Upper lobe of left lung (tissue), 6 donors: ENCODE data around the gene VANGL2. TPM values are rescaled to one million over a fixed set of nuclear protein-coding genes. Genes with fewer than 3 reads are reported as not detected.
A peak's percentile ranks its signal among the peaks of the same experiment; 100 is the strongest.

ENCODE experiments used
- ATAC-seq, 2 donors: fragments of 200-7000 bp; cut with Tn5 transposase; one replicate each; pipeline ENCODE4 v1.9.1; 2022; ENCODE audit warnings: mild to moderate bottlenecking in 2 of 2, moderate library complexity in 2 of 2; ENCODE audit not compliant: low FRiP score in 2 of 2
- DNase-seq, 2 donors: peaks; one replicate each; pipeline ENCODE4 v3.0.0-alpha.2; 2019 to 2020
- H3K27ac ChIP-seq, 4 donors: fragments of 200-600 bp; sonication (generic); one replicate each; pipeline ENCODE4 v1.5.1; 2016 to 2019
- H3K27me3 ChIP-seq, 4 donors: fragments of 200-600 bp; sonication (generic); one replicate each; pipeline ENCODE4 v1.5.1; 2017 to 2019
- H3K36me3 ChIP-seq, 4 donors: fragments of 200-600 bp; sonication (generic); one replicate each; pipeline ENCODE4 v1.5.1; 2016 to 2019
- H3K4me1 ChIP-seq, 4 donors: fragments of 200-600 bp; sonication (generic); one replicate each; pipeline ENCODE4 v1.5.1; 2018 to 2019
- H3K4me3 ChIP-seq, 4 donors: fragments of 200-600 bp; sonication (generic); one replicate each; pipeline ENCODE4 v1.5.1; 2017 to 2019; ENCODE audit warnings: mild to moderate bottlenecking in 2 of 4, moderate library complexity in 1 of 4
- H3K9me3 ChIP-seq, 4 donors: fragments of 200-600 bp; sonication (generic); one replicate each; pipeline ENCODE4 v1.5.1; 2018 to 2019
- CTCF ChIP-seq, 6 experiments: fragments of 450-650 bp in 4 of 6; fragments of 200-600 bp in 2 of 6; sonication (generic) in 2 of 6; IDR thresholded peaks; one replicate each; pipeline ENCODE4 v1.5.1; 2016 to 2019; ENCODE audit warnings: antibody characterized with exemption in 6 of 6
- EP300 ChIP-seq, 4 donors: sonication (generic); formaldehyde crosslinking; IDR thresholded peaks; one replicate each; pipeline ENCODE4 v1.5.1; 2017; ENCODE audit warnings: antibody characterized with exemption in 4 of 4, control low read depth in 2 of 4
- POLR2A ChIP-seq, 4 donors: fragments of 450-650 bp; IDR thresholded peaks; one replicate each; pipeline ENCODE4 v1.5.1; 2016 to 2017; ENCODE audit warnings: antibody characterized with exemption in 4 of 4, mild to moderate bottlenecking in 2 of 4
- POLR2AphosphoS5 ChIP-seq, 2 donors: sonication (generic); formaldehyde crosslinking; IDR thresholded peaks; one replicate each; pipeline ENCODE4 v1.5.1; 2017; ENCODE audit warnings: antibody characterized with exemption in 2 of 2
- WGBS, 2 donors: methylation state at CpG; one replicate each; pipeline ENCODE4 v1.1.5; 2017 to 2018; 5-methylcytosine and 5-hydroxymethylcytosine counted together
- total RNA-seq, 6 donors: library from RNA; depleted of rRNA in 4 of 6; stranded (reverse); fragments of >200 nt in 4 of 6; gene quantifications; one replicate each; pipeline versions ENCODE4 v1.1.0 to v1.2.1, GENCODE V29; 2016 to 2021
- donor health status: DM: no; HTN: no; CAD: no; lungs with moderate emphysema.
- donor health status: DM: no; HTN: yes; CAD: no; lungs with severe emphysema.

VANGL2 gene
- total RNA-seq, 6 donors from 2014 or later, result 2.0 to 4.8 (median 2.7) TPM

GRCh38 chr1:160437432-160438316 is 37.3 kb downstream of the VANGL2 start:
- peak overlapping the region in 1 of 4 donors; percentile 2 for H3K4me3 ChIP-seq
- TF ChIP-seq EP300 (IDR thresholded peaks at IDR 0.05) (no peak), POLR2AphosphoS5 (IDR thresholded peaks at IDR 0.05) (no peak), POLR2A (IDR thresholded peaks at IDR 0.05) (no peak), CTCF (IDR thresholded peaks at IDR 0.05) (no peak)
- DNase-seq, result no peak
- peaks cover 0 to 1% (median 0%) of the 10 kb centered on the region in 4 donors for H3K4me1 ChIP-seq
- H3K9me3 ChIP-seq, result no peaks in the 10 kb centered on the region
- H3K36me3 ChIP-seq, result no peaks in the 10 kb centered on the region
- peak overlapping the region in 3 of 4 donors; percentile 54 to 75 (median 70) for H3K27ac ChIP-seq
- WGBS, 2 donors, result 54% methylated on average over 4 of the region's 4 CpGs
- H3K27me3 ChIP-seq, result no peaks in the 10 kb centered on the region
- ATAC-seq, result no peak

- TF ChIP-seq CTCF (IDR thresholded peaks at IDR 0.05) (no peak), POLR2A (IDR thresholded peaks at IDR 0.05) (no peak), POLR2AphosphoS5 (IDR thresholded peaks at IDR 0.05) (no peak), EP300 (IDR thresholded peaks at IDR 0.05) (no peak)
- ATAC-seq (no peak), DNase-seq (no peak)
- H3K36me3 ChIP-seq, result no peaks in the 10 kb centered on the region
- 72 to 76% methylated on average over 4 of the region's 4 CpGs for WGBS, 2 donors
- H3K9me3 ChIP-seq, result no peaks in the 10 kb centered on the region
- H3K27ac ChIP-seq, result peak overlapping the region in 3 of 4 donors; percentile 54 to 75 (median 70)
- H3K27me3 ChIP-seq, result no peaks in the 10 kb centered on the region
- H3K4me1 ChIP-seq, result no peaks in the 10 kb centered on the region
- peak overlapping the region in 1 of 4 donors; percentile 2 for H3K4me3 ChIP-seq
Measured at GRCh38 chr1:160438317-160438918, 38.1 kb downstream of the VANGL2 start.

DNA sequence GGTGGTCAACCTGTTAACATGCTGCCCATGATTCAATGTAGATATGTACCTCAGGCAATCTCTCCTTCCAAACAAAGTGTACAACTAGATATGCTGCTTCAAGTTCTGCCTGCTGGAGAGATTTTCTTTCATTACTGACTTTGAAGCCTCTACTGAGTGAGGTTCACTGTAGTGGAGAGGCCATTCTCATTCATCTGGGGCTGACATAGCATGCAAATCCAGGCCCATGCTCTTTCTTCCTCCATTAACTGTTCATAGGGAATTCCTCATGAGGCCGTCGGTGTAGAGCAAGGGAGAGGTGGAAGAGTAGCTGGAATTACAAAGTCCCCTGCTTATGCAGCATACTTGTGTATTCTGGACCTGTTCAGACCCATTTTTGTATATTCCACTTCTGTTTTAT is 38.6 kb downstream of the VANGL2 start:
- no peaks in the 10 kb centered on the region for H3K36me3 ChIP-seq
- no peak for TF ChIP-seq EP300 (IDR thresholded peaks at IDR 0.05)
- TF ChIP-seq POLR2A (IDR thresholded peaks at IDR 0.05), result no peak
- no peak for TF ChIP-seq POLR2AphosphoS5 (IDR thresholded peaks at IDR 0.05)
- TF ChIP-seq CTCF (IDR thresholded peaks at IDR 0.05), result no peak
- no peaks in the 10 kb centered on the region for H3K9me3 ChIP-seq
- 91 to 97% methylated on average over 2 of the region's 2 CpGs for WGBS, 2 donors
- no peak for DNase-seq
- no peaks in the 10 kb centered on the region for H3K27me3 ChIP-seq
- no peak overlapping the region for H3K27ac ChIP-seq
- H3K4me3 ChIP-seq, result no peak overlapping the region
- ATAC-seq, result no peak
- H3K4me1 ChIP-seq, result no peaks in the 10 kb centered on the region

DNA sequence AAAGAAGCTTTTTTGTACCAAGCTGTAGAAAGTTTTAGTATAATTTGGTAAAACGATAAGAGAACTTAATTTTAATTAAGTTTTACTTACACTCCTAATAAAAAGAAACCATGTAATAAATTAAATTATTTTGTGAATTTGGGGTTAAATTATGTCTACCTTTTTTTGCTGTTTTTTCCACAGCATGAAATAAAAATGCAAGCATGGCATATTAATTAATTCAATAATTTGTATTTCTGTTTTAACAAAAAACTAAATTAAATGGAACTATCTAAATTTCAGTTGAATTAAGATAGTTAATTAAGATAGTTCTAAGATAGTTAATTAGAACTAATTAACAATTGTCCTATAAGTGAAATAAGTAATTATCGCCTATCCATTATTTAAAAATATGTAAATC is 39.4 kb downstream of the VANGL2 start:
- H3K9me3 ChIP-seq, result no peaks in the 10 kb centered on the region
- no peaks in the 10 kb centered on the region for H3K36me3 ChIP-seq
- H3K27me3 ChIP-seq, result no peaks in the 10 kb centered on the region
- TF ChIP-seq POLR2AphosphoS5 (IDR thresholded peaks at IDR 0.05) (no peak), POLR2A (IDR thresholded peaks at IDR 0.05) (no peak), EP300 (IDR thresholded peaks at IDR 0.05) (no peak), CTCF (IDR thresholded peaks at IDR 0.05) (no peak)
- no peak for DNase-seq
- 70 to 73% methylated on average over 2 of the region's 2 CpGs for WGBS, 2 donors
- no peak overlapping the region for H3K27ac ChIP-seq
- no peak for ATAC-seq
- H3K4me1 ChIP-seq, result no peaks in the 10 kb centered on the region
- no peak overlapping the region for H3K4me3 ChIP-seq
